H54 (cell line): ENCODE data around the gene CNTNAP2.

ENCODE experiments used
- DNase-seq: peaks from one replicate; pipeline ENCODE4 v3.0.0; 2011; ENCODE audit warnings: low spot score, mixed read lengths; ENCODE audit not compliant: insufficient read length
- FAIRE-seq: peaks from 3 replicates; lab custom pipeline; 2011; peaks lifted over from hg19 to GRCh38; lab: Jason Lieb, UNC
- POLR2A ChIP-seq: IDR thresholded peaks from 2 replicates; pipeline ENCODE4 v1.6.1; 2011; ENCODE audit warnings: low read depth, mild to moderate bottlenecking, low read length

Gene CNTNAP2

GRCh38 chr7:146754385-146754784 is 637.8 kb downstream of the CNTNAP2 start:
- TF ChIP-seq POLR2A, result no peak
- FAIRE-seq, result no peak
- no peak for DNase-seq

- no peak for DNase-seq
- no peak for TF ChIP-seq POLR2A
- FAIRE-seq, result no peak
Measured at GRCh38 chr7:146755585-146755984, 639.0 kb downstream of the CNTNAP2 start.

DNA sequence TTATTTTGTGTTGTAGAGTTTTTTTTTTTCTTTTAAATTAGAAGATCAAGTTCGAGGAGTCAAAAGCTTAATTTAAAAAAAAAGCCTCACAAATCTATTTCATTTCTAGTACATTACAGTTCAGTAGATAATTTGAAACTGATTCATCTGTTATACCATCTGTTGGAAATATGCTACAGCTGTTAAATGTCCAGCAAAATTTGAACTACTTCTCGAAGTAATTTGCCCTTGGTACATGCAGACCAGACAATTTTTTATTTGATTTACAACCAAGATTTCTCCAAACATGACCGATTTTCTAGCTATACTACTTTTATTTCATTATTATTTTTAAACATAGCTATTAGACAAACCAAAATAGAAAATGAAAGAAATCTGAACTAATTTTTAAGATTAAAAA is 647.9 kb downstream of the CNTNAP2 start:
- DNase-seq (no peak), FAIRE-seq (no peak)
- TF ChIP-seq POLR2A, result no peak

- DNase-seq (no peak), FAIRE-seq (no peak)
- no peak for TF ChIP-seq POLR2A
Measured at GRCh38 chr7:146768957-146769356, 652.4 kb downstream of the CNTNAP2 start.

DNA sequence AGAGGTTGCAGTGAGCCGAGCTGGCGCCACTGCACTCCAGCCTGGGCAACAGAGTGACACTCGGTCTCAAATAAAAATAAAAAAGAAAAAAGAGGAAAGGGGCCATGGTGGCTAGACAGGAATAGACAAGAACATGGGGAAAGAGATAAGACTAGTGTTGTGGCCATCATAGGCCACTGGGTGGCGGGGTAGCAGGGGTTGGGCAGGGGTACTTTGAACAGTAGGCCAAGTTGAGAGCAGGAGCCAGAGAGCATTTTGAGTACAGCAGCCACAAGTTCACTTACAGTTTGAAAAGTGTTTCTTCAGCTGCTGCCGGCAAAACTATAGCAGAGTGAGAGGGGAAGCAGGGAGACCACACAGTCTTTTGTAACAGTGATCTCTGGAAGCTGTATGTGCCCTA is 656.0 kb downstream of the CNTNAP2 start:
- TF ChIP-seq POLR2A, result no peak
- peak; percentile 2 for DNase-seq
- no peak for FAIRE-seq

DNA sequence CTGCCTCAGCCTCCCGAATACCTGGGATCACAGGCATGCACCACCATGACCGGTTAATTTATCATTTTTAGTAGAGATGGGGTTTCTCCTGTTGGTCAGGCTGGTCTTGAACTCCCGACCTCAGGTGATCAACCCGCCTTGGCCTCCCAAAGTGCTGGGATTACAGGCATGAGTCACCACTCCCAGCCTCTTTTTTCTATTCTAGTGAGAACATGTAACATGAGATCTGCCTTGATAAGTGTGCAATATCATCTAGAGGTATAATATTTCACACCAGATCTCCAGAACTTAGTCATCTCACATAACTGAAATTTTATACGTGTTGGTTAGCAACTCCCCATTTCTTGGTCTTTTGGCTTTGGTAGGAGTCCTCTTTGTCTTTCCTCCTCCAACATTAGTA is 656.9 kb downstream of the CNTNAP2 start:
- DNase-seq, result no peak
- no peak for TF ChIP-seq POLR2A
- FAIRE-seq, result no peak

GRCh38 chr7:146781352-146782116 is 664.9 kb downstream of the CNTNAP2 start:
- no peak for FAIRE-seq
- no peak for TF ChIP-seq POLR2A

DNA sequence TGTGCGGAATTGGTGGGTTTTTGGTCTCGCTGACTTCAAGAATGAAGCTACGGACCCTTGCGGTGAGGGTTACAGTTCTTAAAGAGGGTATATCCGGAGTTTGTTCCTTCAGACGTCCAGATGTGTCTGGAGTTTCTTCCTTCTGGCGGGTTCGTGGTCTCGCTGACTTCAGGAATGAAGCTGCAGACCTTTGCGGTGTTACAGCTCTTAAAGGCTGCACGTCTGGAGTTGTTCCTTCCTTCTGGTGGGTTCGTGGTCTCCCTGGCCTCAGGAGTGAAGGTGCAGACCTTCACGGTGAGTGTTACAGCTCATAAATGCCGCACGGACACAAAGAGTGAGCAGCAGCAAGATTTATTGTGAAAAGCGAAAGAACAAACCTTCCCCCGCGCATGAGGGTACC is 670.7 kb downstream of the CNTNAP2 start:
- FAIRE-seq, result no peak
- TF ChIP-seq POLR2A, result no peak
- no peak for DNase-seq

More at GRCh38 chr7:146781352-146782116, 664.9 kb downstream of the CNTNAP2 start:
- DNase-seq, result no peak

GRCh38 chr7:146788008-146788407 is 671.4 kb downstream of the CNTNAP2 start:
- DNase-seq (no peak), FAIRE-seq (no peak)
- TF ChIP-seq POLR2A, result no peak

DNA sequence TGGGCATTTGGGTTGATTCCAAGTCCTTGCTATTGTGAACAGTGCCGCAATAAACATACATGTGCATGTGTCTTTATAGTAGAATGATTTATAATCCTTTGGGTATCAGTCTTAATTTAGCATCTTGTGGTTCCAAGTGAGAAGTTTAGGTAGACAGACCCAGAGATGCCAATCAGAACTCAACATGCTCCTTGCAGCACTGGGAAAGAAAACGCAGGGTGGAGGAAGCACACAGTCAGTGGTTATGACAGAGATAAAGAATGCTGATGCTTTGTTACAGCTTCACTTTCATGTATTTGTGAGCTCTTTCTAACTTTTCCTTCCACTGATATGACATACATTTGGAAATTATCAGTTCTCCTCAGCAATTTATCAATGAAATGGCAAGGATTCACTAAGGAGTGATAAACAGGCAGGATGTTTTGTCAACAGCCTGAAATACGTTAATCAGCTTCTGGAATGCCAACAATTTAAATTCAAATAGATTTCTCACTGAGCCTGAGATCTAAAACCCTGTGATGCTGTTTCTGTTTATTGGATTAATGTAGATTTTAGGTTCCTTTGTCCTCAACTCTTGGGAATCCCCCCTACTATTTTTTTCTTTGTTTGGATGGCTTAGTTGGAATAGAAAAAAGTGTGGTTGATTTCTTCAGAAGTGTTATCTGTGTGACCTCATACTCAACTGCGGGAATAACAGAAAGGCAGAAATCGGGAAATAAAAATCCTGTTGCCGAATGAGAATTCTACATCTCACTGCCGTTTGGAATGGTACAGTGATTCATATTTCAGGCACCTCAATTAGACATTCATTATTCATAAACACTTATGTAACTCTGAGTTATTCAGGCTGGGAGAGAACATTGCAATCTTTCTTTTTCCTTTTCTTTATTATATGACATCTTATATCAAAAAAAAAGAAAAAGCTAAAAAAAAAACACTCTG is 675.0 kb downstream of the CNTNAP2 start:
- TF ChIP-seq POLR2A, result no peak
- FAIRE-seq, result no peak

GRCh38 chr7:146804620-146805019 is 688.0 kb downstream of the CNTNAP2 start:
- TF ChIP-seq POLR2A, result no peak
- no peak for FAIRE-seq
- no peak for DNase-seq

More for the DNA sequence above, 675.0 kb downstream of the CNTNAP2 start:
- DNase-seq, result no peak

DNA sequence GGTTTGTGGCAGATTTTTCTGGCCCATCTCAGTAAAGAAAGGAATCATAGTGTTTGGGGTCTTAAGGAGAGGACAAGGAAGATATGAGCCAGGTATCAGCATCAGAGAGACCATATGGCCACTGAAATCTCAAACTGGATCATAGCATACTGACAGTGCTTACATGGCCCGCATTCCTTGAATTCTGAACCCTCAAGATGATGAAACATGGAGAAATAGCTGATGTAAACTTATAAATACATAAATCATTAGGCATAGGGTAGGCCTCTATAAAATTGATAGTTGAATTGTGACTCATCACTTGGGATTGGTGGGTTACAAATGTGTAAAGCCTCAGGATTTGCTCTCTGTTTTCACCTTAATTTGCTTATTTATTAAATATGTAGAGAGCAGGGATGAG is 688.5 kb downstream of the CNTNAP2 start:
- no peak for DNase-seq
- TF ChIP-seq POLR2A, result no peak
- FAIRE-seq, result no peak

DNA sequence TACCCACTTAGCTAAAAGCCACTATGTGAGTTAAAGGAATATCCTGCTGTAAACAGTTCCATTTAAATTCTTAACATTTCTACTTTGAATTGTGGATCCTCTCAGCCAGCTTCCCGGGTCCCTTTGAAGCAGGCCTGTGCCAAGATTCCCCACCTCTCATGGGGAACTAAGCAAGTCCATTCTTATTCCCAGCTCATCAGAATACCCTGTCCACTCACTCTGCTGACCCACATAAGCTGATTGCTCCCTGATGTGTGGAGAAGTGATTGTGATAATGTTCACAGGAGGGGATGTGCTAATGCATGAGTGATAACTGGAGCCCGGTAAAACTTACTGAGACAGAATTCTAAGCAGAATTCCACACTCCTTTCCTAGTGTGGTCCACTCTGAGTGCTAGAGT is 709.7 kb downstream of the CNTNAP2 start:
- FAIRE-seq (no peak), DNase-seq (no peak)
- no peak for TF ChIP-seq POLR2A

- no peak for TF ChIP-seq POLR2A
Measured at GRCh38 chr7:146830686-146831085, 714.1 kb downstream of the CNTNAP2 start.

More at GRCh38 chr7:146830686-146831085, 714.1 kb downstream of the CNTNAP2 start:
- no peak for FAIRE-seq
- no peak for DNase-seq
